ENCODE data around the gene TBC1D2. TPM values are rescaled to one million over a fixed set of nuclear protein-coding genes. Genes with fewer than 3 reads are reported as not detected.

The TBC1D2 gene
- polyA plus RNA-seq, 2 of the 4 experiments (the other 2 are of a cell fraction), result 3.3 to 7.3 TPM

GRCh38 chr9:98280574-98280973 is 25.1 kb upstream of the TBC1D2 start:
- no peak for DNase-seq (ENCODE audit: low read depth in 1 of 2, low spot score in 1 of 2)
- no peak for TF ChIP-seq REST (IDR thresholded peaks at IDR 0.05)
- no peak for TF ChIP-seq ZFP36 (IDR thresholded peaks at IDR 0.05; ENCODE audit: borderline replicate concordance, partially characterized antibody)
- no peak for TF ChIP-seq CHD2 (IDR thresholded peaks at IDR 0.05; ENCODE audit: low read length, partially characterized antibody)
- TF ChIP-seq RAD21 (conservative IDR thresholded peaks at IDR 0.05 in 1 of 2, IDR thresholded peaks at IDR 0.05 in 1 of 2), result no peak
- no peak for TF ChIP-seq POLR2A (IDR thresholded peaks at IDR 0.05; ENCODE audit: low read length)
- no peak for TF ChIP-seq CBX2 (IDR thresholded peaks at IDR 0.05; ENCODE audit: borderline replicate concordance, low read depth)
- TF ChIP-seq POLR2AphosphoS2 (conservative IDR thresholded peaks at IDR 0.05; ENCODE audit: low read length), result no peak
- TF ChIP-seq JUN (IDR thresholded peaks at IDR 0.05), result no peak
- TF ChIP-seq GATA3 (IDR thresholded peaks at IDR 0.05; ENCODE audit: borderline replicate concordance), result no peak
- Histone ChIP-seq H3K27ac (no peak overlapping the region), H3K9me3 (no peaks in the 10 kb centered on the region), H3K4me1 (no peaks in the 10 kb centered on the region), H3K4me2 (no peak overlapping the region), H3K4me3 (no peak overlapping the region)
- ATAC-seq, result no peak
- FAIRE-seq, result no peak
- ChIA-PET CTCF (interaction anchor here (0.6 to 3.6 kb wide), 5 partner anchors 10 to 495 kb away, joined by 3 to 23 read pairs (median 4); no protein-coding TSS in a partner anchor), POLR2A (no interaction called here)
- 53% methylated on average over 6 of the region's 6 CpGs for WGBS (ENCODE audit: missing lambda C conversion rate)

GRCh38 chr9:98280162-98280561 is 24.7 kb upstream of the TBC1D2 start:
- ATAC-seq (no peak), DNase-seq (ENCODE audit: low read depth in 1 of 2, low spot score in 1 of 2) (no peak), FAIRE-seq (no peak)
- H3K4me2 ChIP-seq, result no peak overlapping the region
- ChIA-PET CTCF (interaction anchor here (0.6 to 3.6 kb wide), 5 partner anchors 11 to 496 kb away, joined by 3 to 23 read pairs (median 4); no protein-coding TSS in a partner anchor), POLR2A (no interaction called here)
- H3K4me3 ChIP-seq, result no peak overlapping the region
- H3K9me3 ChIP-seq, result no peaks in the 10 kb centered on the region
- TF ChIP-seq NFE2L2 (conservative IDR thresholded peaks at IDR 0.05; ENCODE audit: low read length) (no peak), NR3C1 (IDR thresholded peaks at IDR 0.05) (no peak), HDAC2 (IDR thresholded peaks at IDR 0.05) (no peak), POLR2AphosphoS2 (conservative IDR thresholded peaks at IDR 0.05; ENCODE audit: low read length) (no peak)
- H3K27ac ChIP-seq, result no peak overlapping the region
- H3K4me1 ChIP-seq, result no peaks in the 10 kb centered on the region
- 0% methylated on average over 1 of the region's 2 CpGs for WGBS (ENCODE audit: missing lambda C conversion rate)

GRCh38 chr9:98276907-98277469 is 21.5 kb upstream of the TBC1D2 start:
- WGBS (ENCODE audit: missing lambda C conversion rate), result 11% methylated on average over 10 of the region's 10 CpGs
- no peak for TF ChIP-seq ZC3H11A (IDR thresholded peaks at IDR 0.05)
- TF ChIP-seq NFE2L2 (conservative IDR thresholded peaks at IDR 0.05; ENCODE audit: low read length), result no peak
- TF ChIP-seq RAD21 (conservative IDR thresholded peaks at IDR 0.05 in 1 of 2, IDR thresholded peaks at IDR 0.05 in 1 of 2), result no peak
- TF ChIP-seq CTCF (IDR thresholded peaks at IDR 0.05), result no peak
- TF ChIP-seq REST (IDR thresholded peaks at IDR 0.05), result no peak
- no peak for TF ChIP-seq POLR2AphosphoS2 (conservative IDR thresholded peaks at IDR 0.05; ENCODE audit: low read length)
- no peak for TF ChIP-seq NR3C1 (IDR thresholded peaks at IDR 0.05)
- POLR2A ChIA-PET, result no interaction called here

More at GRCh38 chr9:98276907-98277469, 21.5 kb upstream of the TBC1D2 start:
- ATAC-seq (no peak), DNase-seq (ENCODE audit: low read depth in 1 of 2, low spot score in 1 of 2) (no peak), FAIRE-seq (no peak)
- Histone ChIP-seq H3K4me3 (no peak overlapping the region), H3K4me2 (no peak overlapping the region), H3K27ac (no peak overlapping the region), H3K4me1 (no peaks in the 10 kb centered on the region), H3K9me3 (no peaks in the 10 kb centered on the region)
- CTCF ChIA-PET, result interaction anchor here (1.2 to 1.7 kb wide), 3 partner anchors 10 to 70 kb away, joined by 3 to 4 read pairs (median 3); no protein-coding TSS in a partner anchor

All from A549 (cell line).